ENCODE data around the gene KRT76. TPM values are rescaled to one million over a fixed set of nuclear protein-coding genes. Genes with fewer than 3 reads are reported as not detected.

The KRT76 gene
- total and polyA plus RNA-seq, 4 donors, result not detected

DNA sequence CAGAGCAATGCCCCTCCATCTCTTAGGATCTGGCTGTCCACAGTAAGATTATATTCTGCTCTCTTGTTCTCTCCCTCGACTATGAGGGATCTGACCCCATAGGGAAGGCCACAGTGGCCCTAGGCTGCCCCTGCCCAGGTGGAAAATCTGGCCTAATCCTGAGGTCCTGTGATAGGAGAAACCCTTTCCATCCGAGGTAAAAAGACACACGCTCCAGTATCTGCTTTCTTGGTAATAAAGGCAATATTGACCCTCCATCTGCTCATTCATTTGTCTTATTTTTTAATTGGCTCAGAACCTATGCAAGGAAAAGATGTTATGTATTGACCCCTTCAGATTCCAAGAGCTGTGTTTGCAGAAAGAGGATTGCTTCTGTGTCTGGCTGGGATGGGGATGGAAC is 9.7 kb downstream of the KRT76 start:
- no peak for DNase-seq
- no peak for ATAC-seq (ENCODE audit: insufficient read depth, low FRiP score)
- Histone ChIP-seq H3K4me1 (ENCODE audit: control insufficient read depth in 5 of 5, insufficient read depth in 5 of 5, low read length in 5 of 5) (no peaks in the 10 kb centered on the region), H3K27me3 (ENCODE audit: control insufficient read depth in 3 of 3, insufficient read depth in 3 of 3, low read length in 2 of 3) (peaks cover 0 to 6% (median 0%) of the 10 kb centered on the region in 3 donors), H3K27ac (ENCODE audit: low read depth in 1 of 2, low read length in 1 of 2) (no peak overlapping the region), H3K4me3 (no peak overlapping the region), H3K9ac (ENCODE audit: insufficient read depth in 1 of 2, low read length in 2 of 2) (no peak overlapping the region), H3K36me3 (ENCODE audit: control insufficient read depth in 4 of 4, insufficient read depth in 4 of 4, low read length in 4 of 4) (no peaks in the 10 kb centered on the region), H3K9me3 (ENCODE audit: control insufficient read depth in 4 of 4, insufficient read depth in 3 of 4, low read length in 3 of 4) (peaks cover 0 to 3% (median under 1%) of the 10 kb centered on the region in 4 donors)
- 34 to 49% methylated on average over 3 of the region's 3 CpGs for WGBS, 2 donors
- TF ChIP-seq CTCF (IDR thresholded peaks at IDR 0.05; ENCODE audit: control extremely low read depth, extremely low read depth), result no peak

GRCh38 chr12:52767020-52767379 is 10.1 kb downstream of the KRT76 start:
- Histone ChIP-seq H3K36me3 (ENCODE audit: control insufficient read depth in 4 of 4, insufficient read depth in 4 of 4, low read length in 4 of 4) (no peaks in the 10 kb centered on the region), H3K27ac (ENCODE audit: low read depth in 1 of 2, low read length in 1 of 2) (no peak overlapping the region), H3K4me1 (ENCODE audit: control insufficient read depth in 5 of 5, insufficient read depth in 5 of 5, low read length in 5 of 5) (no peaks in the 10 kb centered on the region), H3K9me3 (ENCODE audit: control insufficient read depth in 4 of 4, insufficient read depth in 3 of 4, low read length in 3 of 4) (peaks cover 0 to 4% (median 3%) of the 10 kb centered on the region in 4 donors), H3K4me3 (no peak overlapping the region), H3K27me3 (ENCODE audit: control insufficient read depth in 3 of 3, insufficient read depth in 3 of 3, low read length in 2 of 3) (peaks cover 0 to 6% (median 0%) of the 10 kb centered on the region in 3 donors), H3K9ac (ENCODE audit: insufficient read depth in 1 of 2, low read length in 2 of 2) (no peak overlapping the region)
- 87 to 94% methylated on average over 1 of the region's 1 CpG for WGBS, 2 donors
- ATAC-seq (ENCODE audit: insufficient read depth, low FRiP score) (no peak), DNase-seq (no peak)
- TF ChIP-seq CTCF (IDR thresholded peaks at IDR 0.05; ENCODE audit: control extremely low read depth, extremely low read depth), result no peak

DNA sequence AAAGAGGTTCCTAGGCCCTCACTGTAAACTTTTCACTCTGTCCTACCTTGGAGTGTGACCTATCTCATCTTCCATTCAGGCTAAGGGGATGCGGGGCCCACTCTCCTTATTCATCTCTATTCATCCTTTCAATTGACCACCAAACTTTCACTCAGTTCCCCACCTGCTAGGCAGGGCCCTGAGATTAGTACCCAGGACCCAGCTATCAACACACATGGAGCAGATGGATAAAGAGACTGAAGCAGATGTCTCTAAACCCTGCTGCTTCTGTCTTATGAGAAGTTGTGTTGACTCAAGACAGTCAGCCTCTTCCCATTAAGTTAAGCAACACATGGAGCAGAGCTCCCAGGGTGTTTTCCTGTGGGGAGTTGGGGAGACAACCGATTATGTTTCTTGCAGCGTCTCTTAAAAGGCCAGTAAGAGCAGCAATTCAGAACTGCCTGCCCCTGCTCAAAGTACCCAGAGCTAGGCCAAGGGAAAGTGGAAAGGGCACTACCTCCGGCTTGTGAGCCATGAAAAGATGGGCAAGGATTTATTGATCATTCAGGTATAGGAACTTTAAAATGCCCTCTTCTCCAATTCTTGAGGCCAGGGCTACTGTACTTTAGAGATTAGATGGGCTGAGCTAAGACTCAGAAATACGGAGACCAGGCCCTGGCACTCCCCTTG is 10.7 kb downstream of the KRT76 start:
- no peak for ATAC-seq (ENCODE audit: insufficient read depth, low FRiP score)
- DNase-seq, result no peak
- TF ChIP-seq CTCF (IDR thresholded peaks at IDR 0.05; ENCODE audit: control extremely low read depth, extremely low read depth), result no peak
- no peak overlapping the region for H3K27ac ChIP-seq (ENCODE audit: low read depth in 1 of 2, low read length in 1 of 2)
- peaks cover 0 to 7% (median 6%) of the 10 kb centered on the region in 4 donors for H3K9me3 ChIP-seq (ENCODE audit: control insufficient read depth in 4 of 4, insufficient read depth in 3 of 4, low read length in 3 of 4)
- H3K27me3 ChIP-seq (ENCODE audit: control insufficient read depth in 3 of 3, insufficient read depth in 3 of 3, low read length in 2 of 3), result peaks cover 0 to 6% (median 0%) of the 10 kb centered on the region in 3 donors
- 89 to 95% methylated on average over 5 of the region's 5 CpGs for WGBS, 2 donors
- H3K9ac ChIP-seq (ENCODE audit: insufficient read depth in 1 of 2, low read length in 2 of 2), result no peak overlapping the region
- no peak overlapping the region for H3K4me3 ChIP-seq
- no peaks in the 10 kb centered on the region for H3K36me3 ChIP-seq (ENCODE audit: control insufficient read depth in 4 of 4, insufficient read depth in 4 of 4, low read length in 4 of 4)
- H3K4me1 ChIP-seq (ENCODE audit: control insufficient read depth in 5 of 5, insufficient read depth in 5 of 5, low read length in 5 of 5), result no peaks in the 10 kb centered on the region

- H3K4me3 ChIP-seq, result no peak overlapping the region
- no peak overlapping the region for H3K9ac ChIP-seq (ENCODE audit: insufficient read depth in 1 of 2, low read length in 2 of 2)
- 69 to 75% methylated on average over 1 of the region's 1 CpG for WGBS, 2 donors
- TF ChIP-seq CTCF (IDR thresholded peaks at IDR 0.05; ENCODE audit: control extremely low read depth, extremely low read depth), result no peak
- ATAC-seq (ENCODE audit: insufficient read depth, low FRiP score) (no peak), DNase-seq (no peak)
- H3K36me3 ChIP-seq (ENCODE audit: control insufficient read depth in 4 of 4, insufficient read depth in 4 of 4, low read length in 4 of 4), result no peaks in the 10 kb centered on the region
- no peak overlapping the region for H3K27ac ChIP-seq (ENCODE audit: low read depth in 1 of 2, low read length in 1 of 2)
- peaks cover 0 to 6% (median 0%) of the 10 kb centered on the region in 3 donors for H3K27me3 ChIP-seq (ENCODE audit: control insufficient read depth in 3 of 3, insufficient read depth in 3 of 3, low read length in 2 of 3)
- no peaks in the 10 kb centered on the region for H3K4me1 ChIP-seq (ENCODE audit: control insufficient read depth in 5 of 5, insufficient read depth in 5 of 5, low read length in 5 of 5)
- peaks cover 0 to 7% (median 6%) of the 10 kb centered on the region in 4 donors for H3K9me3 ChIP-seq (ENCODE audit: control insufficient read depth in 4 of 4, insufficient read depth in 3 of 4, low read length in 3 of 4)
These were observed 11.4 kb downstream of the KRT76 start for GRCh38 chr12:52765702-52766101.

All from lung (tissue), 12 donors.